ENCODE data around the gene MPO. TPM values are rescaled to one million over a fixed set of nuclear protein-coding genes. Genes with fewer than 3 reads are reported as not detected.

The MPO gene
- total and polyA plus RNA-seq, 4 donors = 0.14 to 221 (median 0.52) TPM

- TF ChIP-seq REST (IDR thresholded peaks at IDR 0.05) (no peak), YY1 (IDR thresholded peaks at IDR 0.05) (no peak), RXRA (IDR thresholded peaks at IDR 0.05) (no peak), EGR1 (IDR thresholded peaks at IDR 0.05; ENCODE audit: low read depth in 2 of 2) (no peak)
Measured at GRCh38 chr17:58282442-58282841, 1.7 kb upstream of the MPO start (continued).

GRCh38 chr17:58281511-58282011 is 826 bp upstream of the MPO start:
- no peak overlapping the region for H3K27ac ChIP-seq (ENCODE audit: low read depth in 1 of 2, low read length in 2 of 2)
- no peaks in the 10 kb centered on the region for H3K9me3 ChIP-seq (ENCODE audit: control insufficient read depth in 4 of 4, low read length in 3 of 4)
- H3K27me3 ChIP-seq (ENCODE audit: control insufficient read depth in 4 of 4, insufficient read depth in 4 of 4, low read length in 3 of 4) = peaks cover 0 to 3% (median 0%) of the 10 kb centered on the region in 4 donors
- WGBS = 45% methylated on average over 2 of the region's 2 CpGs
- no peak for TF ChIP-seq TAF1 (conservative IDR thresholded peaks at IDR 0.05)
- H3K4me1 ChIP-seq (ENCODE audit: control insufficient read depth in 4 of 4, insufficient read depth in 4 of 4, low read length in 3 of 4) = peaks cover 0 to 9% (median 4%) of the 10 kb centered on the region in 4 donors
- no peak overlapping the region for H3K9ac ChIP-seq (ENCODE audit: low read depth in 1 of 2, low read length in 2 of 2)
- DNase-seq (ENCODE audit: low spot score) = no peak
- no peak overlapping the region for H3K4me3 ChIP-seq (ENCODE audit: low read depth in 1 of 3, low read length in 3 of 3)
- no peaks in the 10 kb centered on the region for H3K36me3 ChIP-seq (ENCODE audit: control insufficient read depth in 4 of 4, insufficient read depth in 3 of 4, low read depth in 1 of 4, low read length in 3 of 4)

GRCh38 chr17:58279736-58280479 is 827 bp downstream of the MPO start:
- peaks cover 0 to 9% (median 4%) of the 10 kb centered on the region in 4 donors for H3K4me1 ChIP-seq (ENCODE audit: control insufficient read depth in 4 of 4, insufficient read depth in 4 of 4, low read length in 3 of 4)
- 72% methylated on average over 16 of the region's 16 CpGs for WGBS
- no peak overlapping the region for H3K27ac ChIP-seq (ENCODE audit: low read depth in 1 of 2, low read length in 2 of 2)
- no peak overlapping the region for H3K9ac ChIP-seq (ENCODE audit: low read depth in 1 of 2, low read length in 2 of 2)
- no peaks in the 10 kb centered on the region for H3K36me3 ChIP-seq (ENCODE audit: control insufficient read depth in 4 of 4, insufficient read depth in 3 of 4, low read depth in 1 of 4, low read length in 3 of 4)
- no peaks in the 10 kb centered on the region for H3K9me3 ChIP-seq (ENCODE audit: control insufficient read depth in 4 of 4, low read length in 3 of 4)
- no peak for DNase-seq (ENCODE audit: low spot score)
- peaks cover 0 to 3% (median 0%) of the 10 kb centered on the region in 4 donors for H3K27me3 ChIP-seq (ENCODE audit: control insufficient read depth in 4 of 4, insufficient read depth in 4 of 4, low read length in 3 of 4)
- H3K4me3 ChIP-seq (ENCODE audit: low read depth in 1 of 3, low read length in 3 of 3) = no peak overlapping the region
- TF ChIP-seq YY1 (IDR thresholded peaks at IDR 0.05) (no peak), ATF3 (IDR thresholded peaks at IDR 0.05) (no peak), FOXA1 (IDR thresholded peaks at IDR 0.05) (no peak), EGR1 (IDR thresholded peaks at IDR 0.05; ENCODE audit: low read depth in 2 of 2) (no peak), JUND (IDR thresholded peaks at IDR 0.05) (no peak), RXRA (IDR thresholded peaks at IDR 0.05) (no peak)

GRCh38 chr17:58279016-58279711 is 1.6 kb downstream of the MPO start:
- no peak for TF ChIP-seq HNF4A (conservative IDR thresholded peaks at IDR 0.05)
- TF ChIP-seq CTCF (IDR thresholded peaks at IDR 0.05; ENCODE audit: low read depth, low read length, missing input control) = no peak
- no peak for TF ChIP-seq FOXA2 (IDR thresholded peaks at IDR 0.05)
- TF ChIP-seq RXRA (IDR thresholded peaks at IDR 0.05) = no peak
- peak; percentile 1 for TF ChIP-seq NR2F2 (IDR thresholded peaks at IDR 0.05)
- TF ChIP-seq JUND (IDR thresholded peaks at IDR 0.05) = no peak
- no peak for TF ChIP-seq GABPA (IDR thresholded peaks at IDR 0.05 in 1 of 2, conservative IDR thresholded peaks at IDR 0.05 in 1 of 2)
- TF ChIP-seq YY1 (IDR thresholded peaks at IDR 0.05) = no peak
- H3K9ac ChIP-seq (ENCODE audit: low read depth in 1 of 2, low read length in 2 of 2) = no peak overlapping the region
- WGBS = 20% methylated on average over 60 of the region's 60 CpGs
- DNase-seq (ENCODE audit: low spot score) = no peak
- H3K4me1 ChIP-seq (ENCODE audit: control insufficient read depth in 4 of 4, insufficient read depth in 4 of 4, low read length in 3 of 4) = peaks cover 0 to 9% (median 4%) of the 10 kb centered on the region in 4 donors
- H3K27ac ChIP-seq (ENCODE audit: low read depth in 1 of 2, low read length in 2 of 2) = no peak overlapping the region
- peak overlapping the region in 2 of 3 donors; percentile 7 to 20 for H3K4me3 ChIP-seq (ENCODE audit: low read depth in 1 of 3, low read length in 3 of 3)
- H3K36me3 ChIP-seq (ENCODE audit: control insufficient read depth in 4 of 4, insufficient read depth in 3 of 4, low read depth in 1 of 4, low read length in 3 of 4) = no peaks in the 10 kb centered on the region
- no peaks in the 10 kb centered on the region for H3K9me3 ChIP-seq (ENCODE audit: control insufficient read depth in 4 of 4, low read length in 3 of 4)
- peaks cover 0 to 3% (median 0%) of the 10 kb centered on the region in 4 donors for H3K27me3 ChIP-seq (ENCODE audit: control insufficient read depth in 4 of 4, insufficient read depth in 4 of 4, low read length in 3 of 4)

All from liver (tissue), 9 donors.